ENCODE data around the gene IL1RL1.

IL1RL1 gene

DNA sequence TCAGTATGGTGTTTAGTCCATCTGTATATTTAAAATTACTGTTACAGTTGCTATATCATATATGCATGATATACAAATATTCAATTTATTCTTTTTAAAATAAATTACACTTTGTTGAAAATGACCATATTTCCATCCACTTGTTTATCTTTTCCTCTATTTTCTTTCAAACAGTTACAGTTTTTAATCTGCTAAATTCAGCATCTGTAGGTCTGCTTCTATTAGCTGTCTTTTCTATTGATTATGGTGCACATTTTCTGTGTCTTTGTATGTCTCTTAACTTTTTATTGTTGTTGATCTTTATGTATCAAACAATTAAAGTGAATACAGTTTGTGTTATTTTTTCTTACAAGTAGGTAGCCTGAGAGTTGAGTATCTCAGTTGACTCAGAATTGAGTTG is 72.4 kb downstream of the IL1RL1 start:
- no peak for DNase-seq

DNA sequence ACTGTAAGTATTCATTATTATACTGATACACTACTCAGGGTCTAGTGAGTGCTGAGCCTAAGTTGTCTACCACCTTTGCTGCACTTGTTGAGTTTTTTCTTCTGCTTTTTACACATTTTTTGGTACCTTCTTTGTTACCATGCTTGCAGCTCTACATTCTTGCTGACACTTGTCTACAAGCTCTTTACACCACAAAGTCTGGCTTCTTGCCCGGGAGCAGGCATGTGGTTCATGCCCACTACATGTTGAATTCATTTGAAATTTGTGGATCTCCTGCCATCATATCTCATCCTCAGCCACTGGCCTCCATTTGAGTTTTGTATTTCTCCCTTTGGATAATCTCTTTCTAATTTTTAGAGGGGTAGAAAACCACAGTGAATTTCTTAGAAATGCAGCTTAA is 74.2 kb downstream of the IL1RL1 start:
- no peak for DNase-seq

DNA sequence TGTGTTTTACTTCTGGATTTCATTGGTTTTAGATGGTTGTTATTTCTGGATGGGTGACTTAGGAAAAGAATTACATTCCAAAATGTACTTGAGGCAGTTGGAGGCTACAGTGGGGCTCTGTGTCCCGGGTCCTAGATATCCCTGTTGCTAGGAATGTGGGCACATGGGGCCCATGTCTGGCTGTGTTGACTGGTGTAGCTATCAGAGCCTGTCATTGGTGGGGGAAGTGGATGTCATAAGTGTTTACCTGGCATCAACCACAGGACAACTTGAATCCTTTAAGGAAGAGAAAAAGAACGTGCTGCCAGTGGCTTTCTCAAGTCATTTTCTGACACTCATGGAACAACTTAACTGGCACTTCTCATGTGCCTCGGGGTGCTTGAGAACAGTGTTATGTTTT is 74.6 kb downstream of the IL1RL1 start:
- DNase-seq = no peak

DNA sequence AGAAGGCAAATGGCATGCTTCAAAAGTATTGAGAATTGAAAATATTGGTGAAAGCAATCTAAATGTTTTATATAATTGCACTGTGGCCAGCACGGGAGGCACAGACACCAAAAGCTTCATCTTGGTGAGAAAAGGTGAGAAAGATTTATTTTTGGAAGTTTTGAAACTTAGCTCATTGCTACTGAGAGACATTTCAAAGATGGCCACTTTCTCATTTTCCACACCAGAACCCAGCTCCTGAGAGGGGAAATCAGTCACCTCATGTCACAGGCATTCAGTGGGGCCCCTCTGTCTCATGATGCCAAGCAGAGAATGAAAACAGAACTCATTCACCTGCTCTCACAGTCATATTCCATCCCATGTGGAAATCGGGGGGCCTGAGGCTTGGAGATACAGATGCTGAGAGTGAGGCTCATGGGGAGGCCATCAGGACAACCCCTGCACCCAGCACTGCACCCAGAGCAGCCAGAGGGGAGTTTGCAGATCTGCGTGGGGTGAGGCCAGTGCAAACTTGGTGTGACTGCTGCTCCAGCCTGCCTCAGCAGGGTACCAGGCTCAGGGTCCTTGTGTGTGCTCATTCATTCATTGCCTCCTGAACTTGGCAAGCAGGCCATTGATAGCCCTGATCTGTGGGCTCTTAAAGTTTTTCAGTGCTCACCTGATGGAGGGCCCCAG is 75.6 kb downstream of the IL1RL1 start:
- DNase-seq = no peak

DNA sequence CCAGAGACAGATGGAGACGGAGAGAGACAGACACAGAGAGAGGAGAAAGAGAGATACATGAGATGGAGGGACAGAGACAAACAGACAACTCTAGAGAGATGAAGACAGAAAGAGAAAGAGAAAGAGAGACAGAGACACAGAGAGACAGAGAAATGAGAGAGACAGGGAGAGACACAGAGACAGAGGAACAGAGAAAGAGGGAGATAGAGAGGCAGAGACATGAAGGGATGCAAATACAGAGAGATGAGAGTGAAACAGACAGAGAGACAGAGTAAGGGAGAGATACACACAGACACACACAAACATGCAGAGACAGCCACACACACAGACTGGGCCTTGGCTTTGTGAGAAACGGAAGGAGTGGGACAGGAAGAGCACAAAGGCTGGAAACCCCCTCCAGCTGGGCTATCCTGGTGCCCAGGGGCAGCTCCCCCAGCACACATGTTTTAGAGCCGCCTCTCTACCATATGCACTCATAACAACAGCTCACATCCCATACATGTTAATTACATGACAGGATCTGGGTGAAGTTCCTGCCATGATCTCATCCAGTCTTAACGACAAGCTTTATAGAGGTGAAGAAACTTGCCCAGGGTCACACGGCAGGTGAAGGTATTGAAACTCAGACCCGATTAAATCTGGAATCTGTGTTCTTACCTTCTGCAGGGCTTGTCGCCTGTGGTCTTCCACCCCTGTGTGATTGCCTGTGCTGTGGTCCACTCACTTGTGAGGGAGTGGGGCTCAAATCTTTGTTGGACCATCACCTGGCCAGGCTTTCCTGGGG is 76.6 kb downstream of the IL1RL1 start:
- DNase-seq = no peak

DNA sequence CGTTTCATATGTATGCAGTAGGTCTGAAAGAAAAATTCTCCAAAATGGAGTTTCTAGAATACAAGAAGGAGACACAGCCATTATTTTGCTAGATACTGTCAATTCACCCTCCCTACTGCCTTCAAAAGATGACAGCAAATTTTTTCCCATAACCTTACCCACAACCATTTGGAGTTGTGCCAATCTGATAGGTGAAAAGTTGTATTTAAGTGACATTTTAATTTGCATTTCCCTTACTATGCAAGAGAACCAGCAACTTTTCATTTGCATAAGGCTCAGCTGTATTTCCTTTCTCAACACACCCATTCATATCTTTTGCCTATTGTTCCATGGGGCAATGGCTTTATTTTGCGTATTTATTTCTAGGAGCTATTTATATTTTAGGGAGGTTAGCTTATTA is 80.2 kb downstream of the IL1RL1 start:
- no peak for DNase-seq

DNA sequence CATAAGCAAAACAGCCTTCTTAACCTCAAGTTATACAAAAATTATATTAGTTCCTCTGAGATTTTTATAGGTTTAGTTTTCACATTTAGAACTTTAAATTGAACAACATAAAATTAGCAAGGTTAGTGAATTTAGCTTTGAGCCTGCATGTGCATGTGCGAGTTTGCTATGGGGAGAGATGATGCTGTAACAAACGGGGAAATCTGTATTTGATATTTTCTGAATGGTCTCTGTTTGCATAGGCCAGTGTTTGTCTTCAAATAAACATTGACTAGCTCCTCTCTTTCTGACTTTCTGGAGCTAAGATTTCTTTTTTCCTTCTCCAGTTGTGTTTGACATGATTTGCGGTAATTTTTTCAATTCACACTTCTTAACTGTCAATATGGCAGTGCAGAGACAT is 80.7 kb downstream of the IL1RL1 start:
- no peak for DNase-seq

DNA sequence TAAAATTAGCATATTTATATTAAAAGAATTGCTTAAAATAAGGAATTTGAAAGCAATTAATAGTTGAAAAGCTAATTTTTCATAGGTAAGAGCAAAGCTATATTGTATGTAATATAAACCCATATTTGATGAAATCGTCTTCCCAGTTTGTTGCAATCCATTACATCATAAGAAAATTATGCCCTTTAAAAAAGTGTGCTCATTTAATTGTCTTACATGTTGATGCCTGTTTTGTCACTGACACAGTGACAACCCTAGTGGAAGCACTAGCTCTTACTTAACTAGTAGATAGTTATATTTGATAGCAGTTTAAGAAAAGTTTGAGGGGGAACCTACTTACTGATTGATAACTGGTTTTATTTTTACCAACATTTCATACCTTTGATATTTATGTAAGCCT is 81.6 kb downstream of the IL1RL1 start:
- DNase-seq = no peak

DNA sequence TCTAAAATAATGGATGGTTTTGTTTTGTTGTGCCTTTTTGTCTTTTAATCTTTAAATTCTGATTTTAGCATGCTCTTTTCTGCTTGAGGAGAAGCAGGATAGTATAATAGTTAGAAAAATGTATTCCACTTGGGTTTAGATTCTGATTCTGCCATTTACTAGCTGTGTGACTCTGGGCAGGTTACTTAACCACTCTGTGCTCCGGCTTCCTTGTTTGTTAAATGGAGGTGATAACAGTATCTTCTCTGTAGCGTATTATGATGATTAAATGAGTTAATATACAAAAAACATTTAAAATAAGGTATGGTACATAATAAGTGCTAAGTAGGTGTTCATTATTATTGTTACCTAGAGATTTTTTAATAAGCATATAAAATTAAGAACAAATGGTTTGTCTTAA is 84.6 kb downstream of the IL1RL1 start:
- DNase-seq = no peak

DNA sequence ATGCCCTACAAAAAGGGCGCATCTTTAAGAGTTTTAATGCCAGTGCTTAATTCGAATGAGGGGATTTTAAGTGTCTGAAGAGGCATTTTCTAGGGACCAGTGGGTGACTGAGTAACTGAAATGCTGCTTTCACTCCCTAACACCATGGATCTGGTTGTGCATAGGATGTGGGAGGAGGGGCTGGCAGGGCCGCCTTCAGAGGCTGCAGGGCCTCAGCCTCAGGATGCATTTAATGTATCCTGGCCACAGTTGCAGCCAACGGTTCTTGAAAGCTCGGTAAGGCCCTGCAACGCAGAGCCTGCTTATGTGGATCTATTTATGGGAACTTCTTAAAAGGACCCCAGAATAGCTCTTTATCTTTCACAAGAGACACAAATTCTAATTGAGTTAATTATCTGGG is 85.8 kb downstream of the IL1RL1 start:
- DNase-seq = no peak

DNA sequence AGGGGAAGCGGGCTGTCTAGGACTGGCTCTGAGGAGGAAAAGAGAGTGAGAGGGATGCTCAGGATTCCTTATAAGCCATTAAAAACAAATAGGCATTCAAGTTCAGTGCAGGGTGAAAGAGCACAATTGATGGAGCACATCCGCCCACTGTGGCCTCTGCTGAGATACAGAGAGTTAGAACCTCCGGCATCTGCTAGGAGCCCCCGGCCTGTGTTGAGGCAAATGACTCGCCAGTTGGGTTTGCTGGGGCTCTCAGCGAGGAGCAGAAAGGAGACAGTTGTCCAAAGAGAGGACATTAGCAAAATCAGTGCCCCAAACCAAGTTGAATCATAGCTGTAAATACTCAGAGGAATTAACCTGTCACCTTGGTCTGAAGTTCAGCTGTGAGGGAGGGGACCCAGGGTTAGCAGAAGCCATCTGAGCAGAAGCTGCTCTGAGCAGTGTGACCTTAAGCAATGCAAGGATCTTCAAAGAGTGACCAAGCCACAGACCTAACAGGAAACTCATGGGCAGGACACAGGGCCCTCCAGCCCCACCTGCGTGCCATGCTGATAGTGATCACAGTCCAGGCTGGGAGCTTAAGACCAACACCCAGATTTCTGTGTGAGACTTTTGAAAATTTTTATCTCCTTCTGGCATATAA is 88.3 kb downstream of the IL1RL1 start:
- no peak for DNase-seq

DNA sequence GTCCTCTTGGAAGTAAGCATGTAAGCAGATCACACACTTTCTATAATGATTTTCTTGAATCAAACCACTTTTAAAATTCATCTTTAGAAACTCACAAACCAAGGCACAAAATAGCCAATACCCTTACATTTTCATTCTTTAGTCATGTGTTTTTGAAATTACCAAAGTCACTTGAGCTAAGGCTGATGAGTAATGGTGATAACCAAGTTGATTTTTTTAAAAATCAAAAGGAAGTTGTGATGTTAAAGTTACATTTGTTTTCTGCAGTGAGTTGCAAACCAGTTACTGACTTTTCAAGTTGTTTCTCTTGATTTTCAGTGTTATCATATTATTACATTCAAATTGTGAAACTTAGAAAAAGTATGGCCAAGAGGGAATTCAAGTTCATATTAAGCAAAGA is 90.1 kb downstream of the IL1RL1 start:
- no peak for DNase-seq

Measured in NCI-H524 treated with DMSO at 0.1 percent for 48 hours (cell line).